ENCODE results near the gene FOXP1. TPM values are rescaled to one million over a fixed set of nuclear protein-coding genes. Genes with fewer than 3 reads are reported as not detected.

The FOXP1 gene
- 123 TPM for total RNA-seq

- peak in 2 of 3 donors; percentile 83 to 85 for DNase-seq (ENCODE audit: low read depth in 2 of 3, low spot score in 2 of 3)
These were observed at the start of gene FOXP1 for GRCh38 chr3:71583566-71584393. Gene FOXP1 (minus strand): TSS chr3:71583728. CDS start chr3:71198381, 385,347 bp downstream.

DNA sequence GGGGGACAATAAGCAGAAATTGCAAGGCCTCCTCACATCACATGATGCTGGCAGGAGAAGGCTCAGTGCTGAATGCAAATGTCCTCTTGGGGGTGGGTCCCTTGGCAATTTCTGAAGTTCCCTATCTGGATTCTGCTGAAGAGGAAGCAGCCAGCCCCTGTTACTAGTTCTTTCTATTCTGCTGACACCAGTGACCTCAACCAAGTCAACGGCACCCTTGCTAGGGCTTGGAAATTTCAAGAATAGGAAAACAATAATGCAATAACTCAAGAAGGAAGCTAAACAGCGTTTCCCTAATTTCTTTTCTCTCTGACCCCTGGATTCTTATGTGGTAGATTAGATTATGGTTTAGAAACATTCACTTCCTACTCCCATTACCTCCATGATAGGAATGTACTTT, 46.2 kb upstream of the FOXP1 start:
- DNase-seq (ENCODE audit: low read depth in 2 of 3, low spot score in 2 of 3), result peak in 1 of 3 donors; percentile 50

- DNase-seq (ENCODE audit: low read depth in 2 of 3, low spot score in 2 of 3), result peak in 1 of 3 donors; percentile 9
These were observed 45.8 kb upstream of the FOXP1 start for GRCh38 chr3:71629289-71629688.

DNA sequence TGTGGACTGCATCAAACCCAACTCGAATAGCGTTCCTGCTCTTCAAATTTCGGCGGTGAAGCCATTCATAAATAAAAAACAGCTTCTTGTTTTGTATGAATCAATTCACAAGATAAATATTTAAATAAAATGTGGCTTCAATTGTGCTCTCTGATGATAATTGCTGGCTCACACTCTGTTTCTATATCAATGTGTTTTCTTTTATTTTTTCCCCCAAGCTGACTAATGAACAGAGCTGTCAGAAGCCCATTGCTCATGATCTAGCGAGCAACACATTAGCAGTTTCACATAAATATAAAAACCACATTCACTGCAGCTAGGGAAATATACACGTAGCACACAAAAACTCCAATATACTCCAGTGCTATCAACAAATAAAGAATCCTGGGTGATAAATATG, 45.0 kb upstream of the FOXP1 start:
- no peak for DNase-seq (ENCODE audit: low read depth in 2 of 3, low spot score in 2 of 3)

GRCh38 chr3:71625676-71626075, 42.1 kb upstream of the FOXP1 start:
- DNase-seq (ENCODE audit: low read depth in 2 of 3, low spot score in 2 of 3), result no peak

DNA sequence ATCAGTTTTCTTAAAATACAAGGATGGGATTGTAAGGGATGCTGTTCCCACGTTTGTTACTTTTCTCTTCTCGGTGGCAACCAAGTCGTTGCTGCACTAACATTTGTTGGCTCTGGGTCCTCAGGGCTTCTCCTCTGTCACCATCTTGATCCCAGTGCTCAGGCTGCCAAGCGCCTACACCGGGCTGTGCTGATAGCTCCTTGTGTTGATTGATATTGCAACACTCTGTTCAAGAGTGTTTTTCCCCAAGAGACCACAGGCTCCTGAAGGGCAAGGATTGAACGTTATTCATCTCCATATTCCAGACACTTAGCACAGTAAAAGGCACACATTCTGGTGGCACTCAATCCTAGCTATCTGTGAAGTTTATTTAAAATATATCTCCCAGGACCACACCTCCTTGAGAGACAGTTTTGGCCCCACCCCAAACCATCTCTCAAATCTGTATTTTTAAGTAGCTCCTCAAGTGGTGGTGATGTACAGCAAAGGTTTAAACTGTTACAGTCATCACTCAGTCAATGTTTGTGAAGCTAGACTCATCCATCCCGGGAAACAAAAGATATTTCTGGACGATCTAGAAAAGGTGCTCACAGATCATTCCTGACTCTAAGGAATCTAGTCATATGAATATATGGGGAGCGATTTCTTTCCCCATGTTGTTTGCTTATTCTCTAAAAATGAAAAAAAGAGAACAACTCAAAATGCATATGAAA, 38.5 kb upstream of the FOXP1 start:
- DNase-seq (ENCODE audit: low read depth in 2 of 3, low spot score in 2 of 3), result no peak

DNA sequence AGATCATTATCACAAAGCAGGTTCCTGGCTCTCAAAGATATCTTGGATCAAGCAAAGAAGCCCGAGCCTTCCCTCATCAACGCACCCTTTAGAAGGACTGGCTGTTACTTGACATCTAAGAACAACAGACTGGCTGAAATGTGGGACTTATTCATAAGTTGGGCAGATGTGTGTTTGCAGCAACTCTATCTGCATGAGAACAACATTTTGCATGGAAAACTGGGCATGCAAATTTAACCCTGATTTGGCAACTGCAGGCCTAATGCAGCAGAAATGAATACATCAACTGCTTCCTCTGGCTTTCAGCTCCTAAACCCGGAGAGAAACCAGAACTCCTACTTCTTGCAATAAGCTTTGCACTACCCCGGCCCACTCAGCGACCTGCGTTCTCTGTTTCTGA, 35.0 kb upstream of the FOXP1 start:
- DNase-seq (ENCODE audit: low read depth in 2 of 3, low spot score in 2 of 3), result no peak

DNA sequence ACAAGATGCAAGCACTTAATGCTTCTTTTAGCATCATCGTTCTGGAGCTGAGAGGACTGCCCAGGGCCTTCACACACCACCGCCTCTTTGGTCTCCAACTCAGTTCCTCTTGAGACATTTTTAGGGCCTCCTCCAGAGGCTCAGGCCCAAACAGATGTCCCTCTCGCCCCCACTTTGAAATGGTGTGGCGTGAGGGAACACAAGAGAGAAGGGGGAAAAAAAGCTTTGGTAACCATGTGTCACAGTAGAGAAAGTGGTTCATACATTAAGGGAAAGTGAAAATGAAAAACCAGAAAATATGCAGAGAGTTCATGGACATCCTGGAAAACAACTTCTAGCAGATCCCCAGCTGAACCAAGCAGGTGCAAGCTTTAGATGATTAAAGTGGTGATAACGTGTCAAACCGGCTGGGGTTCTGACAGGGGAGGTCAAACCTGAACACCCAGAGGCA, 33.1 kb upstream of the FOXP1 start:
- no peak for DNase-seq (ENCODE audit: low read depth in 2 of 3, low spot score in 2 of 3)

DNA sequence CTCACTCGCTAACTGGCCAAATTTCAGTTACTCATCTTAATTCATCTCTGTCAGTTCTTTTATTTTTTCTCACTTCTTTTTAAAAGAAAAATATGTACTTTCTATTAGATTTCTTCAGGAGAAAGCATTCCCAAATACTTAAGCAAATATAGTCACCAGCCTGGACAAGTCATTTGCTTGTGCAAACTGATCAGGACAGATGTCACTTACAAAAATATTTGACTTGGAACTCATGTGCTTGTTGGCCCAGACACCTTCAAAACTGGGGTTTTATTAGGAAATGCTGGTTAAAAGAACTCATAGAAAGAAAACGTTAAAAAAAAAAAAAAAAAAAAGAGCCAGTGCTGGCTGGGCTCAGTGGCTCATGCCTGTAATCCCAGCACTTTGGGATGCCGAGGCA, 31.3 kb upstream of the FOXP1 start:
- DNase-seq (ENCODE audit: low read depth in 2 of 3, low spot score in 2 of 3), result no peak

- no peak for DNase-seq (ENCODE audit: low read depth in 2 of 3, low spot score in 2 of 3)
These were observed 30.9 kb upstream of the FOXP1 start for GRCh38 chr3:71614426-71614825.

GRCh38 chr3:71611099-71611498, 27.6 kb upstream of the FOXP1 start:
- DNase-seq (ENCODE audit: low read depth in 2 of 3, low spot score in 2 of 3), result no peak

GRCh38 chr3:71607364-71607763, 23.8 kb upstream of the FOXP1 start:
- DNase-seq (ENCODE audit: low read depth in 2 of 3, low spot score in 2 of 3), result no peak

GRCh38 chr3:71606582-71606981, 23.1 kb upstream of the FOXP1 start:
- DNase-seq (ENCODE audit: low read depth in 2 of 3, low spot score in 2 of 3), result no peak

DNA sequence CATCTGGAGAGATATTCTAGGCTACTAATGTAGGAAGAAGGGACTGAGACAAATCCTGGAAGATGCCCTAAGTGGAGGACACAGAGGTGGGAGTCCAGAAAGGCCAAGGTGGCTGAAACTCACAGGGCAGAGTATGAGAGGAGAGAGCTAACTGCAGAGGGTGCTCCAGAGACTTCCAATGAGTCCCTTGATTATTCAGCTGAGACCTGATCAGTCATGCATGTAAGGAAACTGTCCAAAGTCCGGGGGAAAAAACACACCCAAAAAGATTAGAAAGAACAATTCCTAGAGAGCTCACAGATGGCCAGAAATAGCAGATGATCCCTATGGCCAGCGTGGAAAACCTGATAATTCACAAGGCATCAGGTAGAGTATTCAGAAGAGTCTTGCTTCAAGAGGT, 18.7 kb upstream of the FOXP1 start:
- DNase-seq (ENCODE audit: low read depth in 2 of 3, low spot score in 2 of 3), result no peak

DNA sequence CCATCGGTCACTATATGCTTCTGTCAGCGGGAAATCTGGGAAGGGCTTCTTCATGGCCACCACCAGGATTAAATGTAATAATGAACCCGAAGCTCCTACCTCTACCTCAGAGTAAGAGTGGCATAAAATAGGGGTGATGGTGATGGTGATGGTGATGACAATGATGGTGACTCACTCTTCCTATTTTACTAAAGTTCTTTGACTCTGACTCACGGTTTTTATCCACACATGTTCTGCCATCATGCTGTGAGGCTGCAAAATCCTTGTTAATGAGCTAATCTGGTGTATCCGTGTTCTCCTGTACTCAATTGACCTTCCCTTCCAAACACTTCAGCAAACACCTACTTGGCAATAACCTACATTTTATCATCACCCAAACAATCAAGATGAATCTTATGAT, 18.3 kb upstream of the FOXP1 start:
- DNase-seq (ENCODE audit: low read depth in 2 of 3, low spot score in 2 of 3), result no peak

GRCh38 chr3:71600646-71601288, 17.2 kb upstream of the FOXP1 start:
- DNase-seq (ENCODE audit: low read depth in 2 of 3, low spot score in 2 of 3), result no peak

DNA sequence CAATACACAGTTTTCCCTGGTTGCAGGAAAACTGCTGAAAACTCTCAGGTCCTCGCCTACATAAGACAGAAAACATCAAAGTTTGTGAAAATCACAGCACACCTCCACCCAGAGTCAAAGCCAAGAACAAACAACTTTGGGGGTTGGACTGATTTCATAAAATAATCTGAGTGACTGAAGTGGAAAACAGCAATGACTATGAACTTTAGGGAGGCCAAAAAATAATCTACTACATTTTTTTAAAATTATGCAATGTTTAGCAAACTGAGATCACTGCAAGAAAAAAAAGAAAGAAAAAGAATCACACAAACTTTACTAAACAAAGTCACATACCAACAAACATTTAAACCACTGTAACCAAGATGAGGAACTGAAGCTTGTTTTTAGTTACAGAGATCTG, 15.9 kb upstream of the FOXP1 start:
- no peak for DNase-seq (ENCODE audit: low read depth in 2 of 3, low spot score in 2 of 3)

DNA sequence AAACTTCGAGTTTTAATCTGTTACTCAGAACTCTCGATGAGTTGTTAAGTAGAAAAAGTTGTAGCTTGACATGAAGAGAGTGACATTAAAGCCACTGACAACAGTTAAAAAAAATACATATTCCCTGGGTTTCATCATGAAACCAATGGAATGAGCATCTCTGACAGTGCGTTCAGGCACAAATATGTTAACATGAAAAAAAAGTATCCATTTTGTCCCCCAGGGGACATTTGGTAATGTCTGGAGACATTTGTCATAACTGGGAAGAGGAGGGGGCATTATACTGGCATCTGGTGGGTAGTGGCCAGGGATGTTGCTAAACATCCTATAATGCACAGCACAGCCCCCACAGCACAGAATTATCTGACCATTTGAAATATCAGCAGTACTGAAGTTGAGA, 14.8 kb upstream of the FOXP1 start:
- DNase-seq (ENCODE audit: low read depth in 2 of 3, low spot score in 2 of 3), result no peak

- DNase-seq (ENCODE audit: low read depth in 2 of 3, low spot score in 2 of 3), result no peak
These were observed 13.8 kb upstream of the FOXP1 start for GRCh38 chr3:71597286-71597685.

GRCh38 chr3:71593106-71593505, 9.6 kb upstream of the FOXP1 start:
- no peak for DNase-seq (ENCODE audit: low read depth in 2 of 3, low spot score in 2 of 3)

DNA sequence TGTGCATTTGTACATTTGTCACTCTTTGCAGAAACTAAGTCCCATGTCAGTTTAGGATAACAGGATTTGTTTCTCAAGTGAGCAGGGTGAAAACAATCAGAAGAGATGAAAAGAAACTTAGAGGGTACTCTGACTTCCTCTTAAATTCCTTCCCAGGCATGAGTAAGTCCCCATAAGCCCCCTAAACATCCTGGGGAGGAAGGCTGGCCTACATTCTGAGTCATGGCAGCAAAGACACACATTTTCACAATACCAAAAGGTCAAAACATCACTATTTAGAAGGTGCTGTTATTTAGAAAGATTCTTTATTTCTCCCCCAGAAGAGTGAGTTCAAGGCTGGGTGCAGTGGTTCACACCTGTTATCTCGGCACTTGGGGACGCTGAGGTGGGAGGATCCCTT, 7.6 kb upstream of the FOXP1 start:
- peak in 1 of 3 donors; percentile 21 for DNase-seq (ENCODE audit: low read depth in 2 of 3, low spot score in 2 of 3)

DNA sequence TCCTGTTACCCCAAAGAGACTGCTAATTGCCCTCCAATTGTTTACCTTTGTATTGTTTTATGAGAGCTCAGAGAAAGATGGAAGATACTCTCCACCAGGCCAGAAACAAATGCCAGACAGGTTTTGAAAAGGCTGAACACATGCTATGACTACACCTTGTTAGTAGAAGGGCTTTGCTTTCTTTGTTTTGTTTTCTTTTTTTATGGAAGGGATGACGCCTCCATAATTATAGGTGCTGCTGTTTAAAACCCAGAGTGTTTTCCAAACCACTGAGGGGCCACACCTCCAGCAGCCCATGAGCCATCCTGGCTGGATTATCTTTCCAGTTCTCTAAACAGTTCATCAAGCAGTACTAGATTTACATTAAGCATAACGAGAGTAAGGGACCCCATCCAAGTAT, 5.6 kb upstream of the FOXP1 start:
- DNase-seq (ENCODE audit: low read depth in 2 of 3, low spot score in 2 of 3), result no peak

All from hematopoietic multipotent progenitor cell (in vitro differentiated cells).